Stomach (tissue), 9 donors: ENCODE results near the gene LRRC8C. TPM values are rescaled to one million over a fixed set of nuclear protein-coding genes. Genes with fewer than 3 reads are reported as not detected.

Source experiments
- DNase-seq, 2 donors: peaks; one replicate each; pipeline versions ENCODE4 v3.0.0 to v3.0.0-alpha.2; 2013 to 2019
- H3K27ac ChIP-seq, 5 donors: fragments of 200-600 bp in 4 of 5; sonication (generic) in 4 of 5; one replicate each; pipeline ENCODE4 v1.5.1; 2013 to 2019; ENCODE audit warnings: mild to moderate bottlenecking in 1 of 5, moderate library complexity in 1 of 5
- H3K27me3 ChIP-seq, 3 donors: fragments of 200-600 bp; sonication (generic); one replicate each; pipeline ENCODE4 v1.5.1; 2017 to 2019; ENCODE audit warnings: mixed run types in 1 of 3
- H3K36me3 ChIP-seq, 4 donors: fragments of 200-600 bp; sonication (generic); 1 replicate in 3 of 4; 2 replicates in 1 of 4; pipeline ENCODE4 v1.5.1; 2016 to 2019
- H3K4me1 ChIP-seq, 4 donors: fragments of 200-600 bp; sonication (generic); one replicate each; pipeline ENCODE4 v1.5.1; 2016 to 2019
- H3K4me3 ChIP-seq, 4 donors: fragments of 200-600 bp; sonication (generic) in 3 of 4; one replicate each; pipeline ENCODE4 v1.5.1; 2016 to 2019; ENCODE audit warnings: mild to moderate bottlenecking in 1 of 4
- H3K9me3 ChIP-seq, 4 donors: fragments of 200-600 bp; sonication (generic); one replicate each; pipeline ENCODE4 v1.5.1; 2016 to 2019
- EP300 ChIP-seq: sonication (generic); formaldehyde crosslinking; IDR thresholded peaks from one replicate; pipeline ENCODE4 v1.6.1; 2017; ENCODE audit warnings: antibody characterized with exemption
- POLR2A ChIP-seq, 4 donors: fragments of 450-650 bp; IDR thresholded peaks; one replicate each; pipeline ENCODE4 v1.6.1; 2016; ENCODE audit warnings: antibody characterized with exemption in 4 of 4, control low read depth in 2 of 4, mild to moderate bottlenecking in 1 of 4, moderate library complexity in 1 of 4
- POLR2AphosphoS5 ChIP-seq, 3 donors: sonication (generic); formaldehyde crosslinking; IDR thresholded peaks; one replicate each; pipeline ENCODE4 v1.6.1; 2016; ENCODE audit warnings: antibody characterized with exemption in 3 of 3
- WGBS, 5 donors: extraction: QIAGEN DNeasy Blood & Tissue Kit in 3 of 5; methylation state at CpG; one replicate each; pipeline versions ENCODE4 v1.1.5 to v1.1.7; 2013 to 2018; 5-methylcytosine and 5-hydroxymethylcytosine counted together
- intact Hi-C: fragments of 100-400 bp; cut with DNase I; formaldehyde crosslinking; loops from one replicate; pipeline ENCODE4 v1.15.1; 2023; ENCODE audit warnings: low total_unique reads
- polyA plus RNA-seq, 3 donors: library from polyadenylated mRNA; stranded (reverse); fragments of 200-250 nt; gene quantifications; one replicate each; pipeline ENCODE4 v1.2.3, GENCODE V29; 2013
- total RNA-seq, 5 donors: library from RNA; depleted of rRNA; stranded (reverse); fragments of >200 nt; gene quantifications; one replicate each; pipeline versions ENCODE4 v1.1.0 to v1.2.3, GENCODE V29; 2014 to 2016
- TF ChIP-seq, protein P1 (sequence below), 7 experiments: fragments of 450-650 bp in 4 of 7; fragments of 200-600 bp in 3 of 7; sonication (generic) in 3 of 7; IDR thresholded peaks; one replicate each; pipeline ENCODE4 v1.5.1; 2016 to 2019; ENCODE audit warnings: antibody characterized with exemption in 7 of 7, control low read depth in 2 of 7, mild to moderate bottlenecking in 1 of 7
- donor health status: healthy with polysubstance abuse.
- donor health status: Bipolar disorder and iron deficiency.
- donor health status: healthy.

Gene LRRC8C
- total and polyA plus RNA-seq, 8 donors = 0.45 to 14.8 (median 1.4) TPM

DNA sequence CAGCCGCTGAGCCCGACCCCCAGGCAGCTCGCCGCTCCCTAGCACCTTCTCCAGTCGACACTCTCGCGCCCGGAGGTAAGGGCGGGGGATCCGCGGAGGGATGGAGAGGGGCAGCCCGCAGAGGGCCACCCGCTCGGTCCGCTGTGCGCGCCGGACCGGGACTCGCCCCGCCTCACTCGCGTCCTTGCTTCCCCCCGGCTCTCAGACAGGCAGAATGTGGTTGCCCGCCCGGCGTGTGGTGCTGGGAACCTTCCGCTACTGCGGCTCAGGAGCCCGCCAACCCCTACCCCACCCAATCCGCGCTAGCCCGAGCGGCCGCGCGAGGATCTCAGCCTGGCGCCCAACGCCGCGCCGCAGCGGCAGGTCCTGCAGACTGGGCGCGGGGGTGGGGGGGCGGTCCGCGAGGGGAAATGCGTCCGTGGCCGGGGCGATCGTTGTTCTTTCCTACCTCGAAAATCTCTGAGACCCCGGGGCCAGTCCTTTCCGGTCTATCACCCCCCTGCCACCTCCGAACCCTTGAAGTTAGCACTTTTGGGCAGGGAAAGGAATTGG, 404 bp downstream of the LRRC8C start:
- DNase-seq = peak; percentile 49 to 81
- H3K4me1 ChIP-seq = peaks cover 5 to 38% (median 22%) of the 10 kb centered on the region in 4 donors
- WGBS, 5 donors = 0 to 1% (median 0%) methylated on average over 28 to 57 of the region's 57 CpGs
- intact Hi-C loops = no loop called here
- peak overlapping the region; percentile 75 to 89 (median 88) for H3K27ac ChIP-seq
- peak overlapping the region; percentile 88 to 91 (median 90) for H3K4me3 ChIP-seq
- H3K9me3 ChIP-seq = no peaks in the 10 kb centered on the region
- no peaks in the 10 kb centered on the region for H3K36me3 ChIP-seq
- TF ChIP-seq POLR2A (IDR thresholded peaks at IDR 0.05) (no peak), POLR2AphosphoS5 (IDR thresholded peaks at IDR 0.05) (no peak), EP300 (no peak)
- TF ChIP-seq, protein P1, sequence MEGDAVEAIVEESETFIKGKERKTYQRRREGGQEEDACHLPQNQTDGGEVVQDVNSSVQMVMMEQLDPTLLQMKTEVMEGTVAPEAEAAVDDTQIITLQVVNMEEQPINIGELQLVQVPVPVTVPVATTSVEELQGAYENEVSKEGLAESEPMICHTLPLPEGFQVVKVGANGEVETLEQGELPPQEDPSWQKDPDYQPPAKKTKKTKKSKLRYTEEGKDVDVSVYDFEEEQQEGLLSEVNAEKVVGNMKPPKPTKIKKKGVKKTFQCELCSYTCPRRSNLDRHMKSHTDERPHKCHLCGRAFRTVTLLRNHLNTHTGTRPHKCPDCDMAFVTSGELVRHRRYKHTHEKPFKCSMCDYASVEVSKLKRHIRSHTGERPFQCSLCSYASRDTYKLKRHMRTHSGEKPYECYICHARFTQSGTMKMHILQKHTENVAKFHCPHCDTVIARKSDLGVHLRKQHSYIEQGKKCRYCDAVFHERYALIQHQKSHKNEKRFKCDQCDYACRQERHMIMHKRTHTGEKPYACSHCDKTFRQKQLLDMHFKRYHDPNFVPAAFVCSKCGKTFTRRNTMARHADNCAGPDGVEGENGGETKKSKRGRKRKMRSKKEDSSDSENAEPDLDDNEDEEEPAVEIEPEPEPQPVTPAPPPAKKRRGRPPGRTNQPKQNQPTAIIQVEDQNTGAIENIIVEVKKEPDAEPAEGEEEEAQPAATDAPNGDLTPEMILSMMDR (IDR thresholded peaks at IDR 0.05) = no peak
- H3K27me3 ChIP-seq = no peaks in the 10 kb centered on the region

DNA sequence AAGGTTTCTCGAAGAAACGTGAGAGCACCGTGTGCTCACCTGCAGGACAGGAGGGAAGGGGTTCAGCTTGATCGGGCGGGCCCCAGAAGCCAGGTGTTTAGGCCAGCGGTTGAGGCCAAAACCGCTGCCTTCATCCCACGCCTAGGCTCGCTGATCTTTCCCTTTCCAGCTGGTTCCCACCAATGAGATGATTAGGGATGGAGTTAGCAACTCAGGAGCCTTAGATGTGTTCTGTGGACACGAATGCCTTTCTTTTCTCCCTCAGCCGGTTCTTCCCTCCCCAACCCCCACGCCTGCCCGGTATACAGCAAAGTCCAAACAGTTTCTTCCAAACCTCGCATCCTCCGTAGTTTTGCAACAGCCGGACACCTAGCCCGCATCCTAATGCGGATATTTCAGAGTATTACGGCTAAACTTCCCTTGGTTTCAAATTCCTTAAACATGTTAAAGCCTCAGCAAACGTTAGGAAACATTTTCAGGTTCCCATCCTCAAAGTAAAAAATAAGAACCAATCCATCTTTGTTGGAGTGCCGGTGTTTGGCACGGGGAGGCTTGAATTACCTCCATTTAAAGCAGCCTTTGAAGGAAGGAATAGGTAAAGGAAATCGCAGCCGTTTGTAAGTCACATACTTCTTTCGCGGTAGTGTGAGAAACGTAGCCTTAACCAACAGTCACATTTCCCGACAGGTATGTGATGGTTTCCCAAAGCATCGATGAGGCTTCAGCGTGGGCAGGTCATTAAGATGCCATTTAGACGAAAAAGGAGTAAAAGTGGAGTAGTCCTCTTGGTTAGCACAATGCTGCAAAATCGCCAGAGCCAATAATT, 1.1 kb downstream of the LRRC8C start:
- intact Hi-C loops = no loop called here
- DNase-seq = peak in 1 of 2 donors; percentile 52
- Histone ChIP-seq H3K27ac (peak overlapping the region; percentile 75 to 89 (median 88)), H3K27me3 (no peaks in the 10 kb centered on the region), H3K36me3 (no peaks in the 10 kb centered on the region), H3K4me3 (peak overlapping the region; percentile 88 to 91 (median 90)), H3K4me1 (peaks cover 5 to 38% (median 22%) of the 10 kb centered on the region in 4 donors), H3K9me3 (no peaks in the 10 kb centered on the region)
- no peak for TF ChIP-seq POLR2A (IDR thresholded peaks at IDR 0.05)
- TF ChIP-seq, protein P1 (IDR thresholded peaks at IDR 0.05) = no peak
- TF ChIP-seq EP300 = no peak
- no peak for TF ChIP-seq POLR2AphosphoS5 (IDR thresholded peaks at IDR 0.05)
- WGBS, 5 donors = 9 to 13% (median 10%) methylated on average over 32 of the region's 32 CpGs

DNA sequence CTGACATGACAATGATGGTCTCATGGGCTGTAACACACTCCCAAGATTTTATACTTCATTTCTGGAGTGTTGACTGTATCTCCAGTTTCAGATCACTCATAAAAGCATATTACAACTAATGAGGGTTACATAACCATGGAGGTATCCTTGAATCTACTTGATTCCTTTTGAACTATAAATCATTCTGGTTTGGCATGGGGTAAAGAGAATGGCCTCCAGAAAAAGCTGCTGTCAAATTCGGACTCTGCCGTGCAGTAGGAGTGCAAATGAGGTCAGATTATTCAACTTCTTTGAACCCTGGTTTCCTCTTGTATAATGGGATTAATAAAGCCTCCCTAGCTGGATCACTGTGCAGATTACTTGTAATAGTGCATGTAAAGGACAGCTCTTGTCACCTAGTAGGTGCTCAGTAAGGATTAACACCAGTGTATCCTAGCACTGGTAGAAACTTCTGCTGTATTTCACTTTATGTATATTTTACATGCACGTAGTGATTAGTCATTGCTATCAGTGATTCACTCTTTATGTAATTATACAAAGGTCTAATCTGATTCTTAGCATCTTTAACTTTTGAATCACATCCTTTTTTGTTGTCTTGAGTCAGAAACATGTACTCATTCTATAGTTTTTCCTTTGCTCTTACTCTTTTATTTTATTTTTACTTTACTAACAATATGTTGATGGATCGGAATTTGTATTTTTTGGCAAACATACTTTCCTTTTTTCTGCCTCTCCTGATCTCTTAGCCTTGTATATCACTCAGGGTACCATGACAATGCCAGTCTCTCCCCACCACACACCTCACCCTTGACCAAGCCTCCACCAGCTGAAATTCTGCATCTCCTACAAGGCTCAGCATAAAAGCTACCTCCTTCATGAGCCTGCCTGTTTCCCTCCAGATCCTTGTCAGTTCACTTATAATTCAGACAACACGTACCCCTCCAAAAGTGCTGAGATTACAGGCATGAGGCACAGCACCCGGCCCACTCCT, 3.2 kb downstream of the LRRC8C start:
- 73 to 79% (median 74%) methylated on average over 6 of the region's 6 CpGs for WGBS, 5 donors
- Histone ChIP-seq H3K27ac (no peak overlapping the region), H3K9me3 (no peaks in the 10 kb centered on the region), H3K4me3 (no peak overlapping the region), H3K27me3 (no peaks in the 10 kb centered on the region), H3K36me3 (no peaks in the 10 kb centered on the region), H3K4me1 (peaks cover 5 to 38% (median 22%) of the 10 kb centered on the region in 4 donors)
- intact Hi-C loops = no loop called here
- TF ChIP-seq, protein P1 (IDR thresholded peaks at IDR 0.05) = no peak
- TF ChIP-seq POLR2AphosphoS5 (IDR thresholded peaks at IDR 0.05) (no peak), POLR2A (IDR thresholded peaks at IDR 0.05) (no peak), EP300 (no peak)
- DNase-seq = no peak

DNA sequence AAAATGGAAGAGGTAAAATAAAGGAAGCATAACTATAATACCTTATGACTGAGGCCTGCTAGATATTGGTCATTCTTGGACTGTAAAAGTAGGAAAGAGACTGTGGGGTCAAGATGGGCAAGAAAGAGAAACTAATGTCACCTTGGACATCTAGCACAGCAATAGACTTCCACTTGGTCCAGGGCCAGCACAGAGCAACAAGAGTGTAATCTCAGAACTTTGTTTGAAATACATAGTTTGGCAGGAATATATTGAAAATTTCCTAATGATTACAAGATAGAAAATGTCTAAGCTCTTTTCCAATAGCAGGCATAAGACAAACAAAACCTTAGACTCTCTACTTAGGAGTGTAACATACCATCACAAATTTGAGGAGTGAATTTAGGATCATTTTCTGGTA, 4.6 kb downstream of the LRRC8C start:
- H3K4me3 ChIP-seq = no peak overlapping the region
- intact Hi-C loops = no loop called here
- no peak for DNase-seq

More for the DNA sequence above, 4.6 kb downstream of the LRRC8C start:
- H3K27ac ChIP-seq = no peak overlapping the region
- no peaks in the 10 kb centered on the region for H3K9me3 ChIP-seq
- H3K36me3 ChIP-seq = no peaks in the 10 kb centered on the region
- TF ChIP-seq, protein P1 (IDR thresholded peaks at IDR 0.05) = no peak
- no peak for TF ChIP-seq POLR2AphosphoS5 (IDR thresholded peaks at IDR 0.05)
- no peak for TF ChIP-seq POLR2A (IDR thresholded peaks at IDR 0.05)
- no peak for TF ChIP-seq EP300
- no peaks in the 10 kb centered on the region for H3K27me3 ChIP-seq
- H3K4me1 ChIP-seq = peaks cover under 1 to 28% (median 12%) of the 10 kb centered on the region in 4 donors
